HepG2 (cell line): Measurements from ENCODE around the gene SLC48A1. TPM values are rescaled to one million over a fixed set of nuclear protein-coding genes. Genes with fewer than 3 reads are reported as not detected.

Source experiments
- AFF4 ChIP-seq: sonication (generic); formaldehyde crosslinking; IDR thresholded peaks from 2 replicates; pipeline ENCODE4 v1.4.0; 2020; ENCODE audit warnings: missing genetic modification reagents
- AKNA ChIP-seq: sonication (generic); formaldehyde crosslinking; IDR thresholded peaks from 2 replicates; pipeline ENCODE4 v1.4.0; 2020; ENCODE audit warnings: missing genetic modification reagents, borderline replicate concordance
- ELK4 ChIP-seq: sonication (generic); formaldehyde crosslinking; IDR thresholded peaks from 2 replicates; pipeline ENCODE4 v1.9.0; 2021; ENCODE audit warnings: missing genetic modification reagents, borderline replicate concordance
- ERF ChIP-seq: IDR thresholded peaks from 2 replicates; pipeline ENCODE4 v1.6.1; 2018; ENCODE audit warnings: missing biosample characterization, missing genetic modification reagents
- MTA1 ChIP-seq: sonication (generic); formaldehyde crosslinking; IDR thresholded peaks from 2 replicates; pipeline ENCODE4 v1.4.0; 2020; ENCODE audit warnings: missing genetic modification reagents, mild to moderate bottlenecking, borderline replicate concordance
- PHF8 ChIP-seq: sonication (generic); formaldehyde crosslinking; IDR thresholded peaks from 2 replicates; pipeline ENCODE4 v1.5.0; 2020; ENCODE audit warnings: missing genetic modification reagents
- POGK ChIP-seq: sonication (generic); formaldehyde crosslinking; conservative IDR thresholded peaks from 2 replicates; pipeline ENCODE4 v1.8.0; 2022; ENCODE audit warnings: mild to moderate bottlenecking, moderate library complexity, missing genetic modification reagents
- SAP130 ChIP-seq: IDR thresholded peaks from 2 replicates; pipeline ENCODE4 v1.6.1; 2016; ENCODE audit warnings: low read depth
- ZNF12 ChIP-seq: sonication (generic); formaldehyde crosslinking; IDR thresholded peaks from 2 replicates; pipeline ENCODE4 v1.5.0; 2020; ENCODE audit warnings: missing genetic modification reagents
- ZNF160 ChIP-seq: sonication (generic); formaldehyde crosslinking; IDR thresholded peaks from 2 replicates; pipeline ENCODE4 v1.8.0; 2022; ENCODE audit warnings: mild to moderate bottlenecking, inconsistent platforms, missing genetic modification reagents
- ZNF326 ChIP-seq: sonication (generic); formaldehyde crosslinking; IDR thresholded peaks from 2 replicates; pipeline ENCODE4 v1.4.0; 2020; ENCODE audit warnings: missing genetic modification reagents, borderline replicate concordance
- ZNF496 ChIP-seq: sonication (generic); formaldehyde crosslinking; IDR thresholded peaks from 2 replicates; pipeline ENCODE4 v1.8.1; 2023; ENCODE audit warnings: mild to moderate bottlenecking, moderate library complexity, missing genetic modification reagents; ENCODE audit not compliant: insufficient replicate concordance
- ZNF616 ChIP-seq: sonication (generic); formaldehyde crosslinking; IDR thresholded peaks from 2 replicates; pipeline ENCODE4 v1.5.0; 2020; ENCODE audit warnings: low read depth, mild to moderate bottlenecking, missing genetic modification reagents
- ZNF629 ChIP-seq: sonication (generic); formaldehyde crosslinking; conservative IDR thresholded peaks from 2 replicates; pipeline ENCODE4 v1.5.0; 2020; ENCODE audit warnings: missing genetic modification reagents
- ZNF761 ChIP-seq: sonication (generic); formaldehyde crosslinking; conservative IDR thresholded peaks from 2 replicates; pipeline ENCODE4 v1.4.0; 2020; ENCODE audit warnings: mild to moderate bottlenecking, missing genetic modification reagents
- ZNF768 ChIP-seq: sonication (generic); formaldehyde crosslinking; IDR thresholded peaks from 2 replicates; pipeline ENCODE4 v1.4.0; 2020; ENCODE audit warnings: missing genetic modification reagents
- ZNF816 ChIP-seq: sonication (generic); formaldehyde crosslinking; IDR thresholded peaks from 2 replicates; pipeline ENCODE4 v1.8.0; 2022; ENCODE audit warnings: missing genetic modification reagents, mild to moderate bottlenecking, borderline replicate concordance
- polyA plus RNA-seq, 8 experiments: library from polyadenylated mRNA; depleted of rRNA in 3 of 8; stranded (reverse) in 7 of 8; unstranded in 1 of 8; fragments of >200 nt; fragmentation: Illumina TruSeq in 4 of 8; extraction: Trizol in 4 of 8; gene quantifications; 2 replicates each; pipeline versions ENCODE4 v1.2.1 to v1.2.3, GENCODE V29; 2011 to 2016; ENCODE audit warnings: low read depth in 4 of 8, missing spikeins in 1 of 8, mixed read lengths in 1 of 8; ENCODE audit not compliant: insufficient read depth in 1 of 8
- total RNA-seq, 5 experiments: library from RNA; depleted of rRNA; stranded (reverse); fragments of >200 nt; fragmentation: Illumina TruSeq; extraction: Trizol; gene quantifications; 2 replicates each; pipeline ENCODE4 v1.2.3, GENCODE V29; 2016; ENCODE audit warnings: low read depth in 1 of 5

Gene SLC48A1
- total and polyA plus RNA-seq, 2 of the 13 experiments (the other 11 are each of a cell fraction or from before 2014, with no cell fraction given) = 2.2 to 3.7 TPM

- TF ChIP-seq AKNA (CRISPR knock-in tag) = no peak
- TF ChIP-seq SAP130 (CRISPR knock-in tag) = no peak
- TF ChIP-seq ERF (CRISPR knock-in tag) = no peak
- peak; percentile 29; the same call in 1 of the 2 replicates for TF ChIP-seq ZNF768
- no peak for TF ChIP-seq ZNF496 (CRISPR knock-in tag)
- no peak for TF ChIP-seq ZNF12 (CRISPR knock-in tag)
- TF ChIP-seq POGK (CRISPR knock-in tag) = no peak
- TF ChIP-seq MTA1 (CRISPR knock-in tag) = no peak
- no peak for TF ChIP-seq AFF4 (CRISPR knock-in tag)
- no peak for TF ChIP-seq ZNF816 (CRISPR knock-in tag)
- no peak for TF ChIP-seq ZNF761 (CRISPR knock-in tag)
- no peak for TF ChIP-seq ZNF326
- TF ChIP-seq PHF8 (CRISPR knock-in tag) = no peak
- no peak for TF ChIP-seq ZNF160 (CRISPR knock-in tag)
- TF ChIP-seq ZNF616 (CRISPR knock-in tag) = no peak
- peak; percentile 82 for TF ChIP-seq ZNF629 (CRISPR knock-in tag)
- TF ChIP-seq ELK4 (CRISPR knock-in tag) = no peak
Measured at GRCh38 chr12:47773858-47774580, 981 bp downstream of the SLC48A1 start (continued).
